ENCODE data around the gene SPACA6.

Gene SPACA6

GRCh38 chr19:51689751-51690453, 3.2 kb upstream of the SPACA6 start:
- no peak for DNase-seq

- peak; percentile 87 for DNase-seq
Measured at GRCh38 chr19:51690454-51691073, 2.6 kb upstream of the SPACA6 start.

- no peak for DNase-seq
Measured at GRCh38 chr19:51691074-51691583, 2.0 kb upstream of the SPACA6 start.

- no peak for DNase-seq
Measured at GRCh38 chr19:51691584-51692428, 1.3 kb upstream of the SPACA6 start.

DNA sequence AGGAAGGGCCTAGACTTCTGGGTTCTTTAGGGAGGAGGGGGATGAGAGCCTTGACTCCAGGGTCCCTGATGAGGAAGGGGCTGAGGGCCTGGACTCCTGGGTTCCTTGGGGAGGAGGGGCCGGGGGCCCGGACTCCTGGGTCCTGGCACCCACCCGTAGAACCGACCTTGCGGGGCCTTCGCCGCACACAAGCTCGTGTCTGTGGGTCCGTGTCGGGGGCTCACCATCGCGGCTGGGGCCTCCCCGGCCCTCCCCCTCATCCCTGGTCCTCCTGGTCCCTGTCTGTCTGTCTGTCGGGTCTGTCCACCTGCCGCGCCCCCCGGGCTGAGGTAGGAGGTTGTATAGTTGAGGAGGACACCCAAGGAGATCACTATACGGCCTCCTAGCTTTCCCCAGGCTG, 662 bp upstream of the SPACA6 start:
- DNase-seq: no peak

- no peak for DNase-seq
Measured at GRCh38 chr19:51693819-51694218, 689 bp downstream of the SPACA6 start.

DNA sequence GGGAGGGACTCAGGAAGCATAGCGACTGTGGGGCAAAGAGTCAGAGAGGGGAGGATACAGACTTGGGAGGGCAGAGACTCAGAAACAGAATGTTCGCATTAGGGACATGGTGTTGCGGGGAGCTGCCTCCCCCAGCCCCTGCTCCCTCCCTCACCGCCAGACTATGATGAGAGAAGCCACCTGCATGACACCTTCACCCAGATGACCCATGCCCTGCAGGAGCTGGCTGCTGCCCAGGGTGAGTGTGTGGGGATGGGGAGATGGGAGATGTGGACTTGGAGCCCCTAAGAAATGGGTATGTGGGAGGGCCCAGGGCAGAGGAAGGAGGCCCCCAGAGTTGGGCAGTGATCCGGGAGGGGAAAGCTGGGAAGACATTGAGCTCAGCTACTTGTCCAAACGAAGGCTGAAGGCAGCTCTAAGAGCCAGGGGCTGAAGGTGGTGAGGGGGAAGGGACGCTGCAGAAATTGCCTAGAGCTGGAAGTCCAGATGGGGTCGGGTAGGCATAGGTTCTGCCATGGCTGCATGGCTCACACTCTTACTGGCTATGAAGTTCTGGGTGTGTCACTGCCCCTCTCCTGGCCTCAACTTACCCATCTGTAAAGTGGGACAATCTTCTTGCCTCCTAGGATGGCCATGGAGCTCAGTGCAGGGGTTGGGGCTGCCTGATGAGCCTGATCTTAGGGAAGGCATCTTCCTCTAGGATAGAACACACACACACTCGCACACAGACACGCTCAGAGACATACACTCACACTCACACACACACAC, 1.4 kb downstream of the SPACA6 start:
- no peak for DNase-seq

- no peak for DNase-seq
Measured at GRCh38 chr19:51695088-51695487, 2.0 kb downstream of the SPACA6 start.

DNA sequence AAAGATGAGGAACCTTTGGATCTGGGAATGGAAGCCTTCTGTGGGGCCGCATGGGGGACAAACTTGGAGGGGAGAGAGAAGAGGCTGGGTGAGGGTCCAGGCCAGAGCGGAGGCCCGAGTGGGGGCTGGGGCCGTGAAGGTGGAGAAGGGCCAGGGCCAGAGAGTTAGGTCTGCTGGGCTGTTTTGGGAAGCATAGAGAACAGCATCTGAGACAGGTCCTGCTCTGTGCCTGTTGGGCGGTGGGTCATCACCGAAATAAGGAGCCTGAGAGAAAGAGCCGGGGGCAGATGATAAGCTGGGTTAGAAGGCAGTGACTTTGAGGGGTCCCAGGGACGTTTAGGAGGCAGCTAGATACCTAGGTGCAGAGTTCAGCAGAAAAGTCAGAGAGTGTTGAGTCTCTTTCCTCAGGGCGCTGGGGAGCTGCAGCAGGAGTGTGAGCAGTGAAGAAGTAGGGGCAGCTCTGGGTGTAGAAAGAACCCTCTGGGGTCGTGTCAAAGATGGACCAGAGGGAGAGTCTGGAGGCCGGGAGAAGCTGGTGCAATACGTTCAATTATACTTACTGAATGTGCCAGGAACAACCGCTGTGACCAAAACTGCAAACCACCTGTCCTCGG, 2.7 kb downstream of the SPACA6 start:
- DNase-seq: no peak

GRCh38 chr19:51696606-51697005, 3.5 kb downstream of the SPACA6 start:
- DNase-seq: no peak

- DNase-seq: no peak
Measured at GRCh38 chr19:51697169-51697776, 4.1 kb downstream of the SPACA6 start.

DNA sequence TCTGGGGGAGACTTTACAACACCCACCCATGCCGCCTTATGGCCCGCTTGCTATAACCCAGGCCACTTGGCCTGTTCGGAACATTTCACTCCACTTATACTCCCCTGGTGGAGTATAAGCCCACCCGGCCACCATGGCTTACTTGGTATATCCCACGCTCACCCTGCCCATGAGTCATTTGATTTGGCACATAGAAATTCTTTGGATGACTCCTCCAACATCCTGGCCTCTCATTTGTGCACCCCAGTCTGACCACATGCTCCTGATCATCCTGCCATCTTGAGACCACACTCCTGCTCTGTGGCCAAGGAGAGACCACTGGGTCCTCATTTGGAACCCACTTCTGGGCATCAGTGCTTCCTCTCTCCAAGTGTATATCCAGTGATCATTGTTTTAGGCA, 5.2 kb downstream of the SPACA6 start:
- DNase-seq: no peak

DNA sequence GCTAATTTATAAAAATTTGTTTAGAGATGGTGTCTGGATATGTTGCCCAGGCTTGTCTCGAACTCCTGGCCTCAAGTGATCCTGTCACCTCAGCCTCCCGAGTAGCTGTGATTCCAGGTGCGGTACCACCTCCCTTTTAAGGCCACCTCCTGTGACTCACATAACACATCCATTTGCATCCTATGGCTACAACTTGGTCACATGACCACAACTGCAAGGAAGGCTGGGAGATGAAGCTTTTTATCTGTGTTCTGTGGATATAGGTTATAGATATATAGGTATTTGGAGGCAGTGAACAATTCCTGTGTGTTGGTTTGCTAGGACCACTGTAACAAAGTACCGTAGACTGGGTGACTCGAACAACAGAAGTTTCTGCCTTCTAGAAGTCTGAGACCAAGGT, 6.0 kb downstream of the SPACA6 start:
- DNase-seq: no peak

GRCh38 chr19:51701468-51702100, 8.5 kb downstream of the SPACA6 start:
- no peak for DNase-seq

DNA sequence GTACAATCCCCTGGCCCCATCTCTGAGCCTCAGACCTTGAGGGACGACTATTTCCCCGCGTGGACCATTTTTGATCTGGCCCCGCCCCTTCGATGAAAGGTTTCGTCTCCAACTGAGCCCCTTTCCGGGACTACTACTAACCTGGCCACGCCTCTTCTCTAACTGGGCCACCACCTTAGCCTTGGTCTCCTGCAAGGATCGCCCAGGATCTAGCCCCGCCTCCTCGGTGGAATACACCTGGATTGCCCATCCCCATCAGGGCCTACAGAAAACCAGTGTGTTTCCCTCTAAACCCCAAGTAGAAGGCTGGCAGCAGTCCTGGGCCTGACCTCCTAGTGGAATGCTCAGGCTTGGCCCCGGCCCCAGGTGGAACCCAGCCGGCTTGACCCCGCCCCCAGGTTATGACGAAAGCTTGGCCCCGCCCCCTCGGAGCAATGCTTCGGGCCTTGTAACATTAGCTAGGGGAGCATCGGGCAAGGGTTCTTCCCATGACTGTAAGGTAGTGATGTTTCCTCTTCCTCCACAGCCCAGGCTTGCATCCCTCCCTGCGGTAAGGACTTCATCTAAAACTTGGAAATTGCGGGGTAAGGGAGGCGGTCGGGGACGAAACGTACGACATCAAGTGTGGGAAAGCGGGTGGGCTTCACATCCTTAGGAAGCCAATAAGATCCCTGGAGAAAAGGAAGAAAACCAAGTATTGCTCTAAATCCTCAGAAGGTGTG, 9.1 kb downstream of the SPACA6 start:
- peak; percentile 59 for DNase-seq

GRCh38 chr19:51702825-51703574, 9.9 kb downstream of the SPACA6 start:
- peak; percentile 28 for DNase-seq

DNA sequence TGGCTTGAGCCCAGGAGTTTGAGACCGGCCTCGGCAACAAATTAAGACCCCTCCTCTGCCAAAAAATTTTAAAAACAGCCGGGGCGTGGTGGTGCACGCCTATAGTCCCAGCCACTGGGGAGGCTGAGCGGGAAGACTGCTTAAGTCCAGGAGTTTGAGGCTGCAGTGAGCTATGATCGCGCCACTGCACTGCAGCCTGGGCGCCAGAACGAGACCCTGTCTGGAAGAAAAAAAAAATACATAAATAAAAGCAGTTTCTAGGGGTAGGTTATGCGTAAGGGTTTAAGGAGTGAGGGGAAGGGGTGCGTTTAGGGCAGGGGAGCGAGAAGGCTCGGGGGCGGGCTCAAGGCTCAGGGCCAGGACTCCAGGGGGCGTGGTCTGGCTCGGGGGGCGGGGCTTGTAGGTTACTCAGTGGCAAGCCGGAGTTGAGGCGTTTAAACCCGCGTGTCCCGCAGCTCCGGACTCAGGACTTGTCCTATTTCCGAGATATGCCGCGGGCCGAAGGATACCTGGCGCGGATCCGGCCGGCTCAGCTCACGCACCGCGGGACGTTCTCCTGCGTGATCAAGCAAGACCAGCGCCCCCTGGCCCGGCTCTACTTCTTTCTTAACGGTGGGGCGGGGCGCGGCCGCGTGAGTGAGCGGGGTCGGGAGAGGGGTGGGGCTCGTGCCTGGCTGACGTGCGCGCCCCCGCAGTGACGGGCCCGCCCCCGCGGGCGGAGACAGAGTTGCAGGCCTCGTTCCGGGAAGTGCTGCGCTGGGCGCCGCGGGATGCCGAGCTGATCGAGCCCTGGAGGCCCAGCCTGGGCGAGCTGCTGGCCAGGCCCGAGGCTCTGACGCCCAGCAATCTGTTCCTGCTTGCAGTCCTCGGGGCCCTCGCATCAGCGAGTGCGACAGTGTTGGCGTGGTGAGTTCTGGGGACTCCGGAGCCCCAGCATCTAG, 10.7 kb downstream of the SPACA6 start:
- peak; percentile 95 for DNase-seq

DNA sequence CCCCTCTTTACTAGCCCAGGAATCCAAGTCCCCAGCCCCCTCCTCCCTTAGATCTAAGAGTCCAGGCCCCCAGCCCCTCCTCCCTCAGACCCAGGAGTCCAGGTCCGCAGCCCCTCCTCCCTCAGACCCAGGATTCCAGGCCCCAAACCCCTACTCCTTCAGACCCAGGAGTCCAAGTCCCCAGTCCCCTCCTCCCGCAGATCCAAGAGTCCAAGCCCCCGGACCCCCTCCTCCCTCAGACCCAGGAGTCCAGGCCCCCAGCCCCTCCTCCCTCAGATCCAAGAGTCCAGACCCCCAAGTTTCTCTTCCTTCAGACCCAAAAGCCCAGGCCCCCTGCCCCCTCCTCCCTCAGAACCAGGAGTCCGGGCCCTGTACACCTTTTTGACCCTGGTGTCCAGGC, 11.5 kb downstream of the SPACA6 start:
- DNase-seq: no peak

DNA sequence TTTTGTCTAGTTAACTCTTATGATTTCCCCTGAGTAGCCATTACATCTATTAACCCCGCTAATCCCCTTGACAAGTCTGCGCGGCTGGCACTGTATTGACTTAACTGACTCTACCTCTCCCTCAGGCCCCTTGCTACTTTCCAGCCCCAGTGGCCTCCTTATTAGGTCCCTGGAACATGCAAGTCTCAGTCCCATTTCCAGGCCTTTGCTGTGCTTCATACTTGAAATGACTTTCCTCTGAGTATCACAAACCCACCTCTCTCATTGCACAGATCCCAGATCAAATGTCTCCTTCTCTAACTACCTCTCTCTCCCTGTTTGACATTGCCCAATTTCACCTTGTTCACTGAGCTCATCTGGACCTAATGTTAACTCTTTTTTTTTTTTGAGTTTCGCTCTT, 13.2 kb downstream of the SPACA6 start:
- no peak for DNase-seq
